GM12878 (cell line): ENCODE measurements around the gene CUTA. TPM values are rescaled to one million over a fixed set of nuclear protein-coding genes. Genes with fewer than 3 reads are reported as not detected.

ENCODE experiments used
- ATAC-seq: fragments of 200-7000 bp; cut with Tn5 transposase; 3 replicates; pipeline ENCODE4 v1.9.1; 2020; ENCODE audit warnings: mild to moderate bottlenecking, moderate library complexity
- BruUV-seq: library from RNA; stranded (reverse); fragments of 400-500 nt; replicated peaks from 2 replicates; lab custom pipeline; 2021; lab: Mats Ljungman, UMichigan
- CTCF ChIA-PET: fragments of 300-600 bp; sonication (Branson Sonifier 250); formaldehyde crosslinking; extraction: SDS; loops from one replicate; lab custom pipeline; 2021; ENCODE audit warnings: inconsistent platforms; lab: Yijun Ruan, JAX
- POLR2A ChIA-PET: fragments of 350-600 bp; formaldehyde crosslinking; extraction: SDS; loops from one replicate; lab custom pipeline; 2021; ENCODE audit warnings: inconsistent platforms; lab: Charles Lee
- RAD21 ChIA-PET: fragments of 300-600 bp; sonication (Branson Sonifier 250); formaldehyde crosslinking; loops from one replicate; lab custom pipeline; 2023; ENCODE audit warnings: antibody characterized with exemption; ENCODE audit not compliant: unreplicated experiment; lab: Charles Lee
- SMC1A ChIA-PET: fragments of 300-600 bp; sonication (Branson Sonifier 250); formaldehyde crosslinking; loops from one replicate; lab custom pipeline; 2023; ENCODE audit not compliant: unreplicated experiment, uncharacterized antibody; lab: Charles Lee
- DNase-seq: peaks from one replicate; pipeline ENCODE4 v3.0.0-alpha.2; 2011; ENCODE audit warnings: low read depth, low spot score
- FAIRE-seq: peaks from 3 replicates; lab custom pipeline; 2011; peaks lifted over from hg19 to GRCh38; lab: Jason Lieb, UNC
- H2AFZ ChIP-seq: 2 replicates; pipeline ENCODE4 v1.6.0; 2011; ENCODE audit warnings: low read depth, low read length, control low read depth; ENCODE audit not compliant: control insufficient read depth
- H3K27ac ChIP-seq: 2 replicates; pipeline ENCODE4 v1.5.1; 2011; ENCODE audit warnings: control low read depth; ENCODE audit not compliant: control insufficient read depth, insufficient read depth
- H3K27me3 ChIP-seq, 2 experiments: replicated peaks in 1 of 2; 2 replicates each; pipeline versions ENCODE4 v1.6.0 to v1.6.1; 2011; ENCODE audit warnings: low read length in 1 of 2; ENCODE audit not compliant: control insufficient read depth in 2 of 2, insufficient read depth in 2 of 2
- H3K36me3 ChIP-seq, 2 experiments: 2 replicates each; pipeline ENCODE4 v1.5.1; 2011; ENCODE audit warnings: low read length in 1 of 2; ENCODE audit not compliant: control insufficient read depth in 2 of 2, insufficient read depth in 2 of 2
- H3K4me1 ChIP-seq: 2 replicates; pipeline ENCODE4 v1.6.1; 2011; ENCODE audit warnings: mild to moderate bottlenecking, low read length, moderate library complexity, mixed read lengths; ENCODE audit not compliant: control insufficient read depth, insufficient read depth
- H3K4me2 ChIP-seq: 2 replicates; pipeline ENCODE4 v1.6.0; 2011; ENCODE audit warnings: control low read depth; ENCODE audit not compliant: control insufficient read depth, insufficient read depth
- H3K4me3 ChIP-seq: fragments of 200-600 bp; sonication (generic); 2 replicates; pipeline ENCODE4 v1.5.1; 2016
- H3K79me2 ChIP-seq: 2 replicates; pipeline ENCODE4 v1.6.0; 2011; ENCODE audit warnings: low read length; ENCODE audit not compliant: control insufficient read depth, insufficient read depth
- H3K9ac ChIP-seq: 2 replicates; pipeline ENCODE4 v1.8.0; 2011; ENCODE audit warnings: low read length, control low read depth, mixed read lengths; ENCODE audit not compliant: control insufficient read depth, insufficient read depth
- H3K9me3 ChIP-seq: replicated peaks from 3 replicates; pipeline ENCODE4 v1.5.1; 2011; ENCODE audit warnings: mild to moderate bottlenecking, low read length; ENCODE audit not compliant: control insufficient read depth, insufficient read depth
- H4K20me1 ChIP-seq: 2 replicates; pipeline ENCODE4 v1.6.0; 2011; ENCODE audit not compliant: control insufficient read depth, insufficient read depth
- BACH1 ChIP-seq: fragments of 450-650 bp; IDR thresholded peaks from 2 replicates; pipeline ENCODE4 v1.6.1; 2017; ENCODE audit warnings: mild to moderate bottlenecking, borderline replicate concordance
- BCL11A ChIP-seq: IDR thresholded peaks from 2 replicates; pipeline ENCODE4 v1.6.1; 2011; ENCODE audit warnings: low read depth, low read length
- ESRRA ChIP-seq: IDR thresholded peaks from 2 replicates; pipeline ENCODE4 v1.6.1; 2012; ENCODE audit warnings: mild to moderate bottlenecking, low read length, improper control_type of control experiment
- HDGF ChIP-seq: fragments of 450-650 bp; IDR thresholded peaks from 2 replicates; pipeline ENCODE4 v1.6.1; 2016; ENCODE audit warnings: antibody characterized with exemption
- KAT2A ChIP-seq: conservative IDR thresholded peaks from 2 replicates; pipeline ENCODE4 v1.6.1; 2011; ENCODE audit warnings: low read depth, low read length; ENCODE audit not compliant: control insufficient read depth
- MYB ChIP-seq: fragments of 150-350 bp; IDR thresholded peaks from 2 replicates; pipeline ENCODE4 v1.6.1; 2014; ENCODE audit warnings: mild to moderate bottlenecking, low read depth, low read length, borderline replicate concordance
- PKNOX1 ChIP-seq: fragments of 450-650 bp; IDR thresholded peaks from 2 replicates; pipeline ENCODE4 v1.6.1; 2016; ENCODE audit warnings: mild to moderate bottlenecking
- POLR2AphosphoS5 ChIP-seq: IDR thresholded peaks from 2 replicates; pipeline ENCODE4 v1.6.1; 2011; ENCODE audit warnings: mild to moderate bottlenecking, low read length, inconsistent platforms
- PRDM15 ChIP-seq: fragments of 450-650 bp; formaldehyde crosslinking; IDR thresholded peaks from 2 replicates; pipeline ENCODE4 v1.4.0; 2020; ENCODE audit warnings: mild to moderate bottlenecking, moderate library complexity
- RFX5 ChIP-seq: IDR thresholded peaks from 2 replicates; pipeline ENCODE4 v1.6.1; 2011; ENCODE audit warnings: low read depth, low read length, improper control_type of control experiment
- RUNX3 ChIP-seq: IDR thresholded peaks from 2 replicates; pipeline ENCODE4 v1.6.1; 2012; ENCODE audit warnings: low read length, inconsistent platforms
- WGBS: methylation state at CpG from one replicate; pipeline ENCODE4 v1.1.6; 2016; ENCODE audit warnings: low lambda C conversion rate; ENCODE audit not compliant: insufficient replicate concordance, insufficient coverage; ENCODE audit errors: missing lambda C conversion rate; 5-methylcytosine and 5-hydroxymethylcytosine counted together
- in situ Hi-C: fragments of 300-500 bp; cut with MboI; formaldehyde crosslinking; loops from 9 replicates; pipeline ENCODE4 v1.14.3; 2018; ENCODE audit warnings: mixed read lengths
- intact Hi-C: fragments of 100-400 bp; cut with micrococcal nuclease; formaldehyde crosslinking; loops from one replicate; pipeline ENCODE4 v1.14.2; 2022; ENCODE audit not compliant: unreplicated experiment
- polyA plus RNA-seq, 11 experiments: library from polyadenylated mRNA; depleted of rRNA in 4 of 11; unstranded in 6 of 11; stranded (reverse) in 5 of 11; fragments of >200 nt; fragmentation: Nextera tagmentation in 4 of 11; fragmentation: Illumina TruSeq in 1 of 11; extraction: Ambion mirVana in 4 of 11; extraction: Trizol in 1 of 11; gene quantifications; 1 replicate in 1 of 11; 2 replicates in 10 of 11; pipeline versions ENCODE4 v1.2.1 to v1.2.3, GENCODE V29; 2011 to 2016; ENCODE audit warnings: inconsistent platforms in 2 of 11, missing spikeins in 2 of 11, low read depth in 1 of 11
- total RNA-seq, 4 experiments: library from RNA; depleted of rRNA in 3 of 4; stranded (reverse); fragments of >200 nt in 3 of 4; fragmentation: Illumina TruSeq in 1 of 4; extraction: Trizol in 1 of 4; gene quantifications; 2 replicates each; pipeline versions ENCODE4 v1.2.1 to v1.2.3, GENCODE V29; 2013 to 2021
- TF ChIP-seq, protein P1 (sequence below): fragments of 450-650 bp; IDR thresholded peaks from 2 replicates; pipeline ENCODE4 v1.6.1; 2017; ENCODE audit warnings: mild to moderate bottlenecking, low read depth, inconsistent platforms; ENCODE audit not compliant: poor library complexity, severe bottlenecking
- TF ChIP-seq, protein P2 (sequence below): IDR thresholded peaks from 2 replicates; pipeline ENCODE4 v1.6.1; 2012; ENCODE audit warnings: low read depth, low read length, improper control_type of control experiment

Gene CUTA
- total and polyA plus RNA-seq, 10 of the 15 experiments (the other 5 are each of a cell fraction or from before 2014, with no cell fraction given) = 102 to 293 (median 189) TPM

- CTCF ChIA-PET = no interaction called here
- 100% methylated on average over 5 of the region's 8 CpGs for WGBS
- no peak for DNase-seq
These were observed 24.4 kb upstream of the CUTA start for GRCh38 chr6:33442283-33442682.

More at GRCh38 chr6:33442283-33442682, 24.4 kb upstream of the CUTA start:
- H3K4me1 ChIP-seq = no peaks in the 10 kb centered on the region
- no TSS peak for BruUV-seq
- POLR2A ChIA-PET = no interaction called here
- H3K79me2 ChIP-seq = no peaks in the 10 kb centered on the region
- no peak overlapping the region for H3K27ac ChIP-seq
- no peak for FAIRE-seq
- RAD21 ChIA-PET = no interaction called here
- no peaks in the 10 kb centered on the region; the same call in 1 of the 2 replicates for H4K20me1 ChIP-seq
- intact Hi-C loops = no loop called here
- H3K9me3 ChIP-seq = no peaks in the 10 kb centered on the region
- ATAC-seq = no peak
- H3K9ac ChIP-seq = no peak overlapping the region
- in situ Hi-C loops = no loop called here
- no peak overlapping the region for H3K4me3 ChIP-seq
- H3K36me3 ChIP-seq = peaks cover 5 to 9% of the 10 kb centered on the region in 2 experiments; a peak in 3 of 4 replicates
- no peak overlapping the region for H3K4me2 ChIP-seq
- no peak overlapping the region for H2AFZ ChIP-seq
- TF ChIP-seq RFX5 (no peak), HDGF (no peak), RUNX3 (no peak), KAT2A (no peak), PKNOX1 (no peak), POLR2AphosphoS5 (no peak), MYB (no peak), BACH1 (no peak), PRDM15 (CRISPR knock-in tag) (no peak), ESRRA (no peak), BCL11A (no peak)
- TF ChIP-seq, protein P1, sequence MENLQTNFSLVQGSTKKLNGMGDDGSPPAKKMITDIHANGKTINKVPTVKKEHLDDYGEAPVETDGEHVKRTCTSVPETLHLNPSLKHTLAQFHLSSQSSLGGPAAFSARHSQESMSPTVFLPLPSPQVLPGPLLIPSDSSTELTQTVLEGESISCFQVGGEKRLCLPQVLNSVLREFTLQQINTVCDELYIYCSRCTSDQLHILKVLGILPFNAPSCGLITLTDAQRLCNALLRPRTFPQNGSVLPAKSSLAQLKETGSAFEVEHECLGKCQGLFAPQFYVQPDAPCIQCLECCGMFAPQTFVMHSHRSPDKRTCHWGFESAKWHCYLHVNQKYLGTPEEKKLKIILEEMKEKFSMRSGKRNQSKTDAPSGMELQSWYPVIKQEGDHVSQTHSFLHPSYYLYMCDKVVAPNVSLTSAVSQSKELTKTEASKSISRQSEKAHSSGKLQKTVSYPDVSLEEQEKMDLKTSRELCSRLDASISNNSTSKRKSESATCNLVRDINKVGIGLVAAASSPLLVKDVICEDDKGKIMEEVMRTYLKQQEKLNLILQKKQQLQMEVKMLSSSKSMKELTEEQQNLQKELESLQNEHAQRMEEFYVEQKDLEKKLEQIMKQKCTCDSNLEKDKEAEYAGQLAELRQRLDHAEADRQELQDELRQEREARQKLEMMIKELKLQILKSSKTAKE = no peak
- TF ChIP-seq, protein P2, sequence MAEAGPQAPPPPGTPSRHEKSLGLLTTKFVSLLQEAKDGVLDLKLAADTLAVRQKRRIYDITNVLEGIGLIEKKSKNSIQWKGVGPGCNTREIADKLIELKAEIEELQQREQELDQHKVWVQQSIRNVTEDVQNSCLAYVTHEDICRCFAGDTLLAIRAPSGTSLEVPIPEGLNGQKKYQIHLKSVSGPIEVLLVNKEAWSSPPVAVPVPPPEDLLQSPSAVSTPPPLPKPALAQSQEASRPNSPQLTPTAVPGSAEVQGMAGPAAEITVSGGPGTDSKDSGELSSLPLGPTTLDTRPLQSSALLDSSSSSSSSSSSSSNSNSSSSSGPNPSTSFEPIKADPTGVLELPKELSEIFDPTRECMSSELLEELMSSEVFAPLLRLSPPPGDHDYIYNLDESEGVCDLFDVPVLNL = no peak
- H3K27me3 ChIP-seq = no peaks in the 10 kb centered on the region
- SMC1A ChIA-PET = no interaction called here
